ENCODE data around the gene OPCML.

Gene OPCML

DNA sequence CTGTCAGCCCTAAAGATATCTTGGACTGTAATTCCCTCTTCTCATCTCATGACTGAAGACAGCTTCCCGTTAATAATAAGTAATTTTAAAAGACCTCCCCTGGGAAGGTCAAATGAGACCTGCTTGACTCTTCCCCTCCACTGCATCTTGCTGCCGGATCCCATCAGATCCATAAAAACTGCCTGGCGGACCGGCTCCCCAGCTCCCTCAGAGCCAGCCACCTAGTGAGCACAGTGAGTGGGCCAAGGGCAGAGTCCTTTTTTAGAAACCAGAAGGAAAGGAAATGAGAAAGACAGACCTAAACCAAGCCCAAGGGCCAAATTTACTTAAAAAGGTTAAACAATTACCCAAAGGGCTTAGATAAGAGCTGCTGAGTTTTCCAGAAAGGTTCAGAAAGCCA, 595.3 kb downstream of the OPCML start:
- TF ChIP-seq, protein P1, sequence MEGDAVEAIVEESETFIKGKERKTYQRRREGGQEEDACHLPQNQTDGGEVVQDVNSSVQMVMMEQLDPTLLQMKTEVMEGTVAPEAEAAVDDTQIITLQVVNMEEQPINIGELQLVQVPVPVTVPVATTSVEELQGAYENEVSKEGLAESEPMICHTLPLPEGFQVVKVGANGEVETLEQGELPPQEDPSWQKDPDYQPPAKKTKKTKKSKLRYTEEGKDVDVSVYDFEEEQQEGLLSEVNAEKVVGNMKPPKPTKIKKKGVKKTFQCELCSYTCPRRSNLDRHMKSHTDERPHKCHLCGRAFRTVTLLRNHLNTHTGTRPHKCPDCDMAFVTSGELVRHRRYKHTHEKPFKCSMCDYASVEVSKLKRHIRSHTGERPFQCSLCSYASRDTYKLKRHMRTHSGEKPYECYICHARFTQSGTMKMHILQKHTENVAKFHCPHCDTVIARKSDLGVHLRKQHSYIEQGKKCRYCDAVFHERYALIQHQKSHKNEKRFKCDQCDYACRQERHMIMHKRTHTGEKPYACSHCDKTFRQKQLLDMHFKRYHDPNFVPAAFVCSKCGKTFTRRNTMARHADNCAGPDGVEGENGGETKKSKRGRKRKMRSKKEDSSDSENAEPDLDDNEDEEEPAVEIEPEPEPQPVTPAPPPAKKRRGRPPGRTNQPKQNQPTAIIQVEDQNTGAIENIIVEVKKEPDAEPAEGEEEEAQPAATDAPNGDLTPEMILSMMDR (conservative IDR thresholded peaks at IDR 0.05): no peak
- no peak overlapping the region for H3K27ac ChIP-seq

DNA sequence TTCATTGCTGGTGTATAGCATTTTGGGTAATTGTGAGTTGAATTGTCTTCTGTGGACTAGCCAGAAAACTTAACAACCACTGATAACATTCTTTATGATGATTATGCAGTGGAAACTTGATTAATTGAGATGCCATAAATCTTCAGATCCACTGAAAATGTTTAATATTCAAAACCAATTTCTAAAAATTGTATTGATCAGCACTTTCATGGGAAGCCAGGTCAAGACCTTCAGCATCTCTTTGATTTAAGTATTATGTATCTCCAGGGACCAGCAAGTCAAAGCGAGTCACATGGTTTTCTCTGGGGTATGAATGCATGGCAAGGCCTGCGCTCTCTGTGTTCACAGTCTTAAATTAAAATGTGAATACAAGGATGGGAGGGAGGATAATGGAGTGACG, 596.9 kb downstream of the OPCML start:
- TF ChIP-seq, protein P1 (conservative IDR thresholded peaks at IDR 0.05): no peak
- H3K27ac ChIP-seq: no peak overlapping the region

DNA sequence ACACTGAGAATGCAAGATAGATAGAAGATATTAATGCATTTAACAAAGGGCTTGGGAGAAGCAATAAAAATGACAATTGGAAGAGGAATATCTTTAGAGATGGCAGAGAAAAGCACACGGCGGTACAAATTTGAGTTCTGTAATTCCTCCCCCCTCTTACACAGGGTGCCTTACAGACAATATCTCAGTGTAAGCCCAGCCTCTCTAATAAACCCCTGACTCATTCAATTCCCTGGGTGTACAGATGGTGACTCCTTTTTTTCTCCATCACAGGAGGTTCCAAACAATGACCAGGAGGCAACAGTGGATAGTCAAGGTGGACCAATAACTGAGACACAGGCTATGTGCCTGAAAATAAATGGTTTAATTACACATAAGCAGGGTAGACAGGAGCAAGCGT, 598.6 kb downstream of the OPCML start:
- TF ChIP-seq, protein P1 (conservative IDR thresholded peaks at IDR 0.05): no peak
- no peak overlapping the region for H3K27ac ChIP-seq

DNA sequence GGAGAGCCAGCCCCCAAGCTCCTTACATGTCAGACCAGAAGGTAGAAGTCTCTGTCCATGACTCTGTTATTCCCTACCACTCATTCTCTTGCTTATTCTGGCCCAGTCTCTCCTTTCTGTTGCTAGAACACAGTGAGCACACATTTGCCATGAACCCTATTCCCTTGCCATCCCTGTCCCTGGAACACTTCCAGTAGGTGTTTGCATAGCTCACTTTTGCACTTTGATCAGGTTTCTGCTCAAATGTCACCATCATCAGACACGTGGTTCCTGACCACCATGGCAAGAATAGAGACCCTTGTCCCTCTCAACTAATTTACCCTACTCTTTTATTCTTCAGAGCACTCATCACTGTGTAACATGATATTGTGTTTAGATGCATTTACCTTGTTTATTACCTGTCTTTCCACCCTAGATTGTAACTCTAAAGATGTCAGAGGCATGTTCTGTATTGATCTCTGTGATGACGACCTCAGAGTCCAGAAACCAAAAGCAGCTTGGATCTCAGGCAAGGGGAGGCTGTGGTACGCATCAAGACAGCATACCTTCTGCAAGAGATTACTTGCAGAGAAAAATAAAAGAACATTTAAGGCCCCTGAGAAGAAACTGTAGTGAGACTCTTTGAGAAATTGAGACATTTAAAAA, 606.4 kb downstream of the OPCML start:
- no peak overlapping the region for H3K27ac ChIP-seq
- TF ChIP-seq, protein P1 (conservative IDR thresholded peaks at IDR 0.05): no peak

DNA sequence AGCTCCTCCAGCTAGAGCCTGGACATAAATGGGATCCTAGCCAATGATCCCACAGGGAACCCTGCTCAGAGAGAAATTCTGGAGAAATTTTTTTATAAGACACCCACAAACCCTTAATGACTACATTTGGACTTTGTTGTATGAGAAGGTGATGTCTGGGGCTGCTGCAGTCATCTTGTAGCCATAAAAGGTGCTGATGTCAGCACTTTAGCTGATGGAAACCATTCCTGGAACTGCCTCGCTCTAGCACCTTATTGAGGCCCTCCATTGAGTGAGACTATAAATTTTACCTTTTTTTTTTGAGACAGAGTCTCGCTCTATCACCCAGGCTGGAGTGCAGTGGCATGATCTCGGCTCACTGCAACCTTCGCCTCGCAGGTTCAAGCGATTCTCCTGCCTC, 610.7 kb downstream of the OPCML start:
- TF ChIP-seq, protein P1 (conservative IDR thresholded peaks at IDR 0.05): no peak
- H3K27ac ChIP-seq: no peak overlapping the region

DNA sequence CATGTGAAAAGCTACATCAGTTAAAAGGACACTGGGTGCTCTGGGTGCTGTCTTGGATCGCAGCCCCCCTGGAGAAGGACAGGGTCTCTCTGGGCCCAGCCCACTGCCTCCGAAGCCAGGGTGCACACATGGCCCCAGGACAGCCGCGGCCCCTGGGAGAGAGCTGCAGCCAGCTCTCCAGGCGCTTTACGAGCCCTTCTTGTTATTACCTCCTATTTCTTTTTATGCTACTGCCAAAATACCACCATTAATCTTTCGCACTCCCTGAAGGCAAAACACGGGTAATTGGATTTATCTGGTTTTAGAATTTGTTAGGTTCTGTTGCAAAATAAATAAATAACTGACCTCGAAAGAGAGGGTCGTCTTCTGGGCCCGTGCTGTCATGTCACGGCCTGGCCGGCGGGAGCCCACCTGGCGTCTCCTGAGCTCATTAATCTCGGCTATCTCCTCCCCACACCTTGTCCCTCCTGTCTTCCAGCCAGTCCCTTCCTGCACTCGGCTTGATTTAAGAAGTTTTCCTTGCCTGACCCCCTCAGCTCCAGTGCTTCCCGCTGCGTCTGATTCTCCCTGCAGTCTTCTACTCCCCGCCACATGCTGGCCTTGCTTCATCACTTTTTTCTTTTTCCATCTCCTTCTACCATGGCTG, 611.7 kb downstream of the OPCML start:
- TF ChIP-seq, protein P1 (conservative IDR thresholded peaks at IDR 0.05): no peak
- H3K27ac ChIP-seq: no peak overlapping the region

DNA sequence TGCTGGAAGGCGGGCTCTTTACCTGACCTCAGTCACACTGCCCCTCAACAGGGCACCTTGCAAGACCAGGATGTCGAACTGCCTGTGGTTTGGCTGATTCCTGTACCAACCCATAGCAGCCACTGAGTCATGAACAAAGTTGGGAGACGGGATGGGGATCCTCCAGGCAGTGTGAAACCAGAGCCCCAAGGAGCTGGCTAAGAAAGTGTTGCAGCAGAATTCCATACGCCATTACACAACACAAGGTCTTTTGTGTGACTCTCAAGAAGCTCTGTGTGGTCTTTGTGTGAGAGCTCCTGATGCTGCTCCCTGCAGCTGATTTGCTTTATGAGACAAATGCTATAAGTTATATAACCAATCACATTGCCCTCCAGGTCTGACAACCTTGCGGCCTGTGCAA, 617.7 kb downstream of the OPCML start:
- TF ChIP-seq, protein P1 (conservative IDR thresholded peaks at IDR 0.05): no peak
- H3K27ac ChIP-seq: no peak overlapping the region

Measured in VCaP (cell line).